ENCODE results near the gene PDCD4.

- no peak for TF ChIP-seq CTCF (conservative IDR thresholded peaks at IDR 0.05 in 1 of 2, IDR thresholded peaks at IDR 0.05 in 1 of 2; ENCODE audit: extremely low read depth in 1 of 2, insufficient read depth in 1 of 2, low read depth in 1 of 2, low read length in 2 of 2)
- TF ChIP-seq EZH2 (IDR thresholded peaks at IDR 0.05; ENCODE audit: borderline replicate concordance, low read length): no peak
These were observed 30.5 kb downstream of the PDCD4 start for GRCh38 chr10:110901954-110902819.
